ENCODE results near the gene NAXE.

DNA sequence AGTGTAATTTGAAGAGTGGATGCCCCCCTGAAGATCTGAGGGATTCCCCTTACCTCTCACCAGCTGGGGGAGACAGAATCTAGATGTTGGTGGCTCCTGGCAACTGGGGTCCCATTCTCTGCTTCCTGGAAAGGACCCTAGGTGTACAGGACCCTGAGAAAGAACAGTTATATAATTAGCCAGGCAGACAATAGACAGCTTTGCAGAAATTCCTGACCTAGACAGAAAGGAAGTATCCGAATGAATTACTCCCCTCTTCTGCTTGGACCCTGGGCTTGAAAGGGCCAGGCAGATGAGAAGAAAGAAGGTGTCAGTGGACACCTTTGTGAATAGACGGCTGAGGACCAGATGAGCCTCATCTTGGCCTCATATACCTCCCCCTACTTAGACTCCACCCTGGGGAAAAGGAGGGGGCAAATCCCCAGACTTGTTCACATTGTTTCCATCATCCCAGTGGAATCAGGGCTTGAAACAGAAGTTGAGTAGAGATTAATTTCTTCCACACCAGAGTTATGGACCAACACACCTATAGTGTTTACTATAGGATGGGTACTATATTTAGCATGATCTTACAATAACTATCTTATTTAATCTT is 17.4 kb upstream of the NAXE start:
- TF ChIP-seq, protein P1, sequence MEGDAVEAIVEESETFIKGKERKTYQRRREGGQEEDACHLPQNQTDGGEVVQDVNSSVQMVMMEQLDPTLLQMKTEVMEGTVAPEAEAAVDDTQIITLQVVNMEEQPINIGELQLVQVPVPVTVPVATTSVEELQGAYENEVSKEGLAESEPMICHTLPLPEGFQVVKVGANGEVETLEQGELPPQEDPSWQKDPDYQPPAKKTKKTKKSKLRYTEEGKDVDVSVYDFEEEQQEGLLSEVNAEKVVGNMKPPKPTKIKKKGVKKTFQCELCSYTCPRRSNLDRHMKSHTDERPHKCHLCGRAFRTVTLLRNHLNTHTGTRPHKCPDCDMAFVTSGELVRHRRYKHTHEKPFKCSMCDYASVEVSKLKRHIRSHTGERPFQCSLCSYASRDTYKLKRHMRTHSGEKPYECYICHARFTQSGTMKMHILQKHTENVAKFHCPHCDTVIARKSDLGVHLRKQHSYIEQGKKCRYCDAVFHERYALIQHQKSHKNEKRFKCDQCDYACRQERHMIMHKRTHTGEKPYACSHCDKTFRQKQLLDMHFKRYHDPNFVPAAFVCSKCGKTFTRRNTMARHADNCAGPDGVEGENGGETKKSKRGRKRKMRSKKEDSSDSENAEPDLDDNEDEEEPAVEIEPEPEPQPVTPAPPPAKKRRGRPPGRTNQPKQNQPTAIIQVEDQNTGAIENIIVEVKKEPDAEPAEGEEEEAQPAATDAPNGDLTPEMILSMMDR (IDR thresholded peaks at IDR 0.05): no peak
- no peak for TF ChIP-seq POLR2AphosphoS5 (IDR thresholded peaks at IDR 0.05)
- TF ChIP-seq POLR2A (IDR thresholded peaks at IDR 0.05): no peak
- TF ChIP-seq EP300 (IDR thresholded peaks at IDR 0.05): no peak
